HG02798 (cell line): ENCODE data around the gene CLNK.
"Not testable (repeated sequence)": the region's sequence is repeated elsewhere in the genome, so short reads cannot be mapped to it uniquely, and the experiment has no call there.

Experiments used
- ATAC-seq: cut with Tn5 transposase; IDR thresholded peaks from one replicate; pipeline ENCODE4 v1.9.1; 2021; ENCODE audit warnings: mild to moderate bottlenecking; ENCODE audit not compliant: unreplicated experiment, poor library complexity

Gene CLNK

DNA sequence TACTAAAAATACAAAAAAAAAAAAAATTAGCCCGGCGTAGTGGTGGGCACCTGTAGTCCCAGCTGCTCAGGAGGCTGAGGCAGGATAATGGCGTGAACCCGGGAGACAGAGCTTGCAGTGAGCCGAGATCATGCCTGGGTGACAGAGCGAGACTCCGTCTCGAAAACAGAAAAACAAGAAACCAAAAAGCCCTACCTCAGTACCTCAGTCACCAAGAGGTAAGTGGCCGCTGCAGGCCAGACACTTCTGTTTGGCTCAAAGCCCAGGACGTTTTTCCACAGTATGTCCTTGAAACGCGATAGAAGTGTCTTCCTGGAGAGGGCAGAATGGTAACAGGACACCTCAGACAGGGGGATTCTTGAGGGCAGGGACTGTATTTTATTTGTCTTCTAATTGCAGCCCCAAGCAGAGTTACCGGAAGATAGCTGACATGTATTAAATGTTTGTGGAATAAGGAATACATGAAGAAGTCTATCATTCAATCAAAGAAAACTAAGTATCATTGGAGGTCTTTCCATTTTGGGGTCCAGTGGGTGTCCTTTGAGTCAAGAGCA lies 63.6 kb downstream of the CLNK start:
- ATAC-seq, result no peak

DNA sequence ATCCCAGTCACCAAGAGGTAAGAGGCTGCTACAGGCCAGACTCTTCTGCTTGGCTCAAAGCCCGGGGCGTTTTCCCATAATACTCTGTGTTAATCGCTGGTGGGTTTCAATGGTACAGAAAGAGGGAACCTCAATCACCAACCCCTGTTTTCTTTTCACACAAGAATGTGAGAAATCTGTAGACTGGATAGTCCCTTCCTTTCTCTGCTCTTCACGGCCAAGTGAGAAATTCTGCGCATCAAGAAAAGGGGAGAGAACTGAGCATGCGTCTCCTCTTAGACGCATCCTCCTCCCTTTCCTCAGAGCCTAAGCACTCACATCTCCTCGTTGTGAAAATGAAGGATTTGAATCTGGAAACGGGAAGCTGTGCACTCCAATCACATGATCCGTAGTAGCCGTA lies 64.7 kb downstream of the CLNK start:
- ATAC-seq, result no peak

DNA sequence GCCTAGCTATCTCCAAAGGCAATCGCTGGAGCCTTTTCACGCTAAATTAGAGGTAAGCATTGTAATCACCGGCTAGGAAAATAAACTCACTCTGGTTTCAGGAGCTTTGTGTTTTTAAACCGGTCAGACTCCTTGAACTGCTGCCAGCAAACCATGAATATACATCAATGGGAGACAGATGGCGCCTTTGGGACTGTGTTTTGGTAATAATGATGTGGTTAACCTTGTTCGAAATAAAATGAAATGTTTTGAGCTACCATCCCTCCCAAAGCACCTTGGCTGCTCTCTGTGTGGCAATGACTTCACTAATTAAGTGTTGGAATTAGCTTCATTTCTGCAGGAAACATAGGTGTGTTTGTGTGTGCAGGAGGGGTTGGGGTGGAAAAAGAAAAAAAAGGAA lies 65.3 kb downstream of the CLNK start:
- ATAC-seq, result no peak

DNA sequence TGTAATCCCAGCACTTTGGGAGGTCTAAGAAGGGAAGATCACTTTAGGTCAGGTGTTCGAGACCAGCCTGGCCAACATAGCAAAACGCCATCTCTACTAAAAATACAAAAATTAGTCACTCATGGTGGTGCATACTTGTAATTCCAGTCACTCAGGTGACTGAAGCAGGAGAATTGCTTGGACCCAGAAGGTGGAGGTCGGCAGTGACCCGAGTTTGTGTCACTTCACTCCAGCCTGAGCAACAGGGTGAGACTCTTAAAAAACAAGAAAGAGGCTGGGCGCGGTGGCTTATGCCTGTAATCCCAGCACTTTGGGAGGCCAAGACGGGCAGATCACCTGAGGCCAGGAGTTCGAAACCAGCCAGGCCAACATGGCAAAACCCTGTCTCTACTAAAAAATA lies 69.6 kb downstream of the CLNK start:
- ATAC-seq, result not testable (repeated sequence)

GRCh38 chr4:10613926-10614478 lies 70.6 kb downstream of the CLNK start:
- ATAC-seq, result no peak

- ATAC-seq, result no peak
These were observed 72.1 kb downstream of the CLNK start for GRCh38 chr4:10612476-10612875.

GRCh38 chr4:10611673-10612072 lies 72.9 kb downstream of the CLNK start:
- ATAC-seq, result no peak

DNA sequence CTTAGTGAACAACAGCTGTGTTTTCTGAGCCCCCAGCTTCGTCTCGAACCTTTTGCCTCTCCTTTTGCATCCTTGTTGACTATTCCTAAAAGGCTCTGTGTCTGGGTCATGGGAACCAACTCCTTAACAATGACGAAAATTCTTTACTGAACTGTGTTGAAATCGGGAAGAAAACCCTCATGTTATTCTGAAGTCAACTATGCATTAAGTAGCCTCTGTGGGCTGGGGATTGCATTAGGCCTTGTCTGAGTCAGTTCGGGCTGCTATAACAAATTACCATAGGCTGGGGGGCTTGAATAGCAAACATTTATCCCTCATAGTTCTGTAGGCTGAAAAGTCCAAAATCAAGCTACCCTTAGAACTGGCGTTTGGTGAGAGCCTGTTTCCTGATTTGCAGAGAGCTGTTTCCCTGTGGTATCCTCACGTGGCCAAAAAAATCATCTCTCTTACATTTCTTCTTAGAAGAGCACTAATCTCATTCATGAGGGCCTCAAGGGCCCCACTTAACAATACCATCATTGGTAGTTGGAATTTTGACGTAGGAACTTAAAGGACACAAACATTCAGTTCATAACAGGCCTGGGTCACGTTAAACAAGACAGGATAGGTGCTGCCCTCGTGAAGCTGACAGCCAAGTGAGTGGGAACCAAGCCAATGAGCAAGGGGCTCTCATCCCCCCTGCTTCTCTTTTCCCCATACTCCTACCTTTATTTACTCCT lies 75.9 kb downstream of the CLNK start:
- no peak for ATAC-seq

- no peak for ATAC-seq
These were observed 77.4 kb downstream of the CLNK start for GRCh38 chr4:10607206-10607605.

GRCh38 chr4:10606483-10607155 lies 77.9 kb downstream of the CLNK start:
- ATAC-seq, result no peak

DNA sequence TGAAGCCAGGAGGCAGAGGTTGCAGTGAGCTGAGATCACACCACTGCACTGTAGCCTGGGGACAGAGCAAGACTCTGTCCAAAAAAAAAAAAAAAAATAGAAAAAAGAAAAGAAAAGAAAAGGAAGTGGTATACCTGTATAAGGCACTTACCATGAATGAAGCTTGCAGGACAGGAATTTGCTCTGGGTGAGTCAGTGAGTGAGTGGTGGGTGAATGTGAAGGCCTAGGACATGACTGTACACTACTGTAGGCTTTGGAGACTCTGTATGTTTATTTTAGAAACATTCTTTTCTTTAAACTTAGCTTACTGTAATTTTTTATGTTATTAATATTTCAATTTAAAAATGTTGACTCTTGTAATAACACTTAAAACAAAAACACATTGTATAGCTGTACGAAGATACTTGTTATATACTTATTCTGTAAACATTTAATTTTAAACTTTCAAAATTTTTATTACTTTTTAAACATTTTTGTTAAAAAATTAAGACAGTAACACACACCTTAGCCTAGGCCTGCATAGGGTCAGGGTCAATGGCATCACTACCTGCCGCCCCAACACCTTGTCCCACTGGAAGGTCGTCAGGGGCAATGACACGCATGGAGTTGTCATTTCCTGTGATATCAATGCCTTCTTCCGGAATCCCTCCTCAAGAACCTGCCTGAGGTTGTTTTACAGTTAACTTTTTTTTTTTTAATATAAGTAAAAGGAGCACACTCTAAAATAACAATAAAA lies 78.7 kb downstream of the CLNK start:
- ATAC-seq, result no peak

DNA sequence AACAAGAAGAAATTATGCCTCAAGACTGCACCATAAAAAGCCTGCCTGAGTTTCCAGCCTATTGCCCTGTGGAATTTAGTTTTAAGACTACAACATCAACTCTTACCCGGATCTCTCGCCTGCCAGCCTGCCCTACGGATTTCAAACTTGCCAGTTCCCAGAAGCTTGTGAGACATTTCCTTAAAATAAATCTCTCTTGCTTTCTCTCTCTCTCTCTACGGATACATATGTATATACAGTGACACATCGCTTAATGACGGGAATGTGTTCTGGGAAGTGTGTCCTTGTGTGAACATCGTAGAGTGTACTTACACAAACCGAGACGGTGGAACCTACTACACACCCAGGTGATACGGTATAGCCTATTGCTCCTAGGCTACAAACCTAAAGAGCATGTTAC lies 79.5 kb downstream of the CLNK start:
- no peak for ATAC-seq

DNA sequence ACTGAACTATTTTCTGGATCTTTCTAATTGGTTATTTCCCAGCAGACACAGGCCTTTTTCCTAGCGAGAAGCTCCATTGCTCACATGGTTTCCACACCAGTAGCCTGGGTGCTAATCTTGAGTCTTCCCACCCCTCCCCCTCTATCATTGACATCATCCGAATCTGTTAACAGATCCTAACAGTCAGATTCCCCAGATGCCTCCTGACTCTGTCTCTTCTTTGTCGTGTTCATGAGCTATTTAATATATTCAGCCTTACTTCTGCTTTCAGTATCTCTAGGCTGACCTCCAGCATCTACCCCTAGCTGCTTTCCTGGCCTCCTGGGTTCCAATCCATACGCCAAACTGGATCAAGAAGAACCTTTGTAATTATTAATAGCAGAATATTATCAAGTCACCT lies 85.0 kb downstream of the CLNK start:
- no peak for ATAC-seq

GRCh38 chr4:10598829-10599228 lies 85.7 kb downstream of the CLNK start:
- ATAC-seq, result no peak

DNA sequence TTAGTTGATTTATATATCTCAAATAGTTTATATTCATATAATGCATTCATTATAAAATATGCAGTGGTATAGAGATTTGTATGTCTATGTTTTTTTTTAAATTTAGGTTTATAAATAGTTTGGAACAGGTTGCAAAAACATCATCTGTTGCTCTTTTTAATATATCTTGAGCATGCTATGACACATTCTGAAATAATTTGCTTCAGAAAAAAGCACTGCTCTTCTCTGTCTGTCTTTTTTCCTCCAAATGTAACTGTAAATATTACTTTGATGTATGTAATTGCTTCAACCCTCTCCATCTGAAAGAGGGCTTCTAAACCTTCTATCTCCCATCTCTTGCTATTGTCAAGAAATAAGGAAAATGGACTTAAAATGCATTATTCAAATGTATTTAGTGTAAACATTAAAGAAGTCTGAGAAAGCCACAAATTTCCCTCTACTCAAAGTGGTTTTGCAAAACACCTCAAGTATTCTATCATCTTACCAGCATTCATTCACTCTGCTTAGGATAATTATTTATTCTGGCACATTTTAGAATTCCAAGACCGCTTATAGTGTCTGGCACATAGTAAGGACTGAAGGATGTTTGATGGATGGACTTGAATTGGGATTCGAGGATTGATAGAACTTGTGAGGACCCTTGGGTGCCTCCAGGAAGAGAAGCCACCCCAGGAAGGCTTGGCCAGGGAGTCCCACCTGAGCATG lies 87.8 kb downstream of the CLNK start:
- no peak for ATAC-seq

GRCh38 chr4:10593130-10593529 lies 91.4 kb downstream of the CLNK start:
- ATAC-seq, result no peak

GRCh38 chr4:10590896-10591295 lies 93.7 kb downstream of the CLNK start:
- ATAC-seq, result no peak

DNA sequence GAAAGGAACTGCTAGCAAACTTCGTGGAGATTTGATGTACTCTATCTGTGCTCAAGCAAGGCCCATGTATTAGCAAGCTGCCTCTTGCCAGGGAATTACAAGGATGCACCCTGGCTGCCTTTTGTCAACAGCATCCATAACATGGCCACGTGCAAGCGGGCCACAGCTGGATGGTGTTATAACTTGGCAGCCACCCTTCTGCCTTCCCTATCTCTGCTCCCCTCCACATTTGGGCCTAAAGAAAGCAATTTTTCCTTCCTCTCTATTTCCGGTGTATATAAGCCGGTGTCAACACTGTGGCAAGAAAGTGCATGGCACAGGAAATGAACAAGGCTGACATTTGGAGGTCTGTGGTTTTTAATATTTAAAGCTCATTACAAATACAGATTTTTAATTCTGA lies 94.8 kb downstream of the CLNK start:
- ATAC-seq, result no peak

GRCh38 chr4:10589321-10589720 lies 95.2 kb downstream of the CLNK start:
- no peak for ATAC-seq

GRCh38 chr4:10587697-10588096 lies 96.9 kb downstream of the CLNK start:
- ATAC-seq, result no peak
